ENCODE results near the gene COMMD7. TPM values are rescaled to one million over a fixed set of nuclear protein-coding genes. Genes with fewer than 3 reads are reported as not detected.

The COMMD7 gene
- polyA plus RNA-seq, 1 experiment, result 84.8 TPM

DNA sequence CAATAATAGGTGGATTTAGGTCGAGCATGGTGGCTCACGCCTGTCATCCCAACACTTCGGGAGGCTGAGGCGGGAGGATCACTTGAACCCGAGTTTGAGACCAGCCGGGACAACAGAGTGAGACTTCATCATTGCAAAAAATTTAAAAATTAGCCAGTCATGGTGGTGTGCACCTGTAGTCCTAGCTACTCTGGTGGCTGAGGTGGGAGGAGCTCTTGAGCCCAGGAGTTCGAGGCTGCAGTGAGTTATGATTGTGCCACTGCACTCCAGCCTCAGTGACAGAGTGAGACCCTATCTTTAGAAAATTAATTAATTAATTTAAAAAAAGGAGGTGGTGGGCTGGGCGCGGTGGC is 56.1 kb downstream of the COMMD7 start:
- Histone ChIP-seq H3K4me3 (ENCODE audit: low read depth, low read length) (no peak overlapping the region), H3K9me3 (ENCODE audit: control insufficient read depth, insufficient read depth, low read length) (no peaks in the 10 kb centered on the region), H3K27me3 (ENCODE audit: control insufficient read depth, insufficient read depth, low read length) (no peaks in the 10 kb centered on the region), H3K27ac (ENCODE audit: low read depth, low read length) (no peak overlapping the region)
- TF ChIP-seq, protein P1, sequence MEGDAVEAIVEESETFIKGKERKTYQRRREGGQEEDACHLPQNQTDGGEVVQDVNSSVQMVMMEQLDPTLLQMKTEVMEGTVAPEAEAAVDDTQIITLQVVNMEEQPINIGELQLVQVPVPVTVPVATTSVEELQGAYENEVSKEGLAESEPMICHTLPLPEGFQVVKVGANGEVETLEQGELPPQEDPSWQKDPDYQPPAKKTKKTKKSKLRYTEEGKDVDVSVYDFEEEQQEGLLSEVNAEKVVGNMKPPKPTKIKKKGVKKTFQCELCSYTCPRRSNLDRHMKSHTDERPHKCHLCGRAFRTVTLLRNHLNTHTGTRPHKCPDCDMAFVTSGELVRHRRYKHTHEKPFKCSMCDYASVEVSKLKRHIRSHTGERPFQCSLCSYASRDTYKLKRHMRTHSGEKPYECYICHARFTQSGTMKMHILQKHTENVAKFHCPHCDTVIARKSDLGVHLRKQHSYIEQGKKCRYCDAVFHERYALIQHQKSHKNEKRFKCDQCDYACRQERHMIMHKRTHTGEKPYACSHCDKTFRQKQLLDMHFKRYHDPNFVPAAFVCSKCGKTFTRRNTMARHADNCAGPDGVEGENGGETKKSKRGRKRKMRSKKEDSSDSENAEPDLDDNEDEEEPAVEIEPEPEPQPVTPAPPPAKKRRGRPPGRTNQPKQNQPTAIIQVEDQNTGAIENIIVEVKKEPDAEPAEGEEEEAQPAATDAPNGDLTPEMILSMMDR (IDR thresholded peaks at IDR 0.05; ENCODE audit: low read depth, low read length), result no peak
- CTCF ChIA-PET, result no interaction called here
- DNase-seq (ENCODE audit: low read depth, low spot score), result no peak
- POLR2A ChIA-PET, result no interaction called here

DNA sequence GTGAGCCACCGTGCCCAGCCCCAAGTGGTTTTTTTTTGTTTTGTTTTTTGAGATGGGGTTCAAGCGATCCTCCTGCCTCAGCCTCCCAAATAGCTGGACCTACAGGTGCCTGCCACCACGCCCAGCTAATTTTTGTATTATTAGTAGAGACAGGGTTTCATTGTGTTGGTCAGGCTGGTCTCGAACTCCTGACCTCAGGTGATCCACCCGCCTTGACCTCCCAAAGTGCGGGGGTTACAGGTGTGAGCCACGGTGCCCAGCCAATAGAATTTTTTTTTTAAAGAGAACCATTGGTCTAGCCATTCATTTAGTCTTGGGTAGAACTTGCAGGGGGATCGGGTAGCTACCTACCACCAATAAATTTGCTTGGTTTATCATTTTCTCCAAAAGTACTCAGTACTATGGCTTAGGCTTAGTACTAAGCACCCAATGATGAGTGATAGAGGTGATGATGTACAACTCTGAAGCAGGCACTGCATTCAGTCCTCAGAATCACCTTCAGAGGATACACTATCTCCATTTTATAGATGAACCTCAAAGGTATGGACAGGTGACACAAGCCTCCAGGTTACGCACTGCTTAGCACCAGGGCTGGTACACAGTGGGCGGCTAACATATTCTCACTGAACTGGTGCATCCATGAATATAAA is 56.6 kb downstream of the COMMD7 start:
- Histone ChIP-seq H3K27ac (ENCODE audit: low read depth, low read length) (peak overlapping the region; percentile 3), H3K27me3 (ENCODE audit: control insufficient read depth, insufficient read depth, low read length) (no peaks in the 10 kb centered on the region), H3K4me3 (ENCODE audit: low read depth, low read length) (no peak overlapping the region), H3K9me3 (ENCODE audit: control insufficient read depth, insufficient read depth, low read length) (no peaks in the 10 kb centered on the region)
- POLR2A ChIA-PET, result interaction anchor here (0.7 kb wide), 1 partner anchor 19 kb away, joined by 6 read pairs; no protein-coding TSS in a partner anchor
- CTCF ChIA-PET, result interaction anchor here (0.6 kb wide), 1 partner anchor 92 kb away, joined by 3 read pairs; no protein-coding TSS in a partner anchor
- no peak for DNase-seq (ENCODE audit: low read depth, low spot score)
- TF ChIP-seq, protein P1 (IDR thresholded peaks at IDR 0.05; ENCODE audit: low read depth, low read length), result no peak

DNA sequence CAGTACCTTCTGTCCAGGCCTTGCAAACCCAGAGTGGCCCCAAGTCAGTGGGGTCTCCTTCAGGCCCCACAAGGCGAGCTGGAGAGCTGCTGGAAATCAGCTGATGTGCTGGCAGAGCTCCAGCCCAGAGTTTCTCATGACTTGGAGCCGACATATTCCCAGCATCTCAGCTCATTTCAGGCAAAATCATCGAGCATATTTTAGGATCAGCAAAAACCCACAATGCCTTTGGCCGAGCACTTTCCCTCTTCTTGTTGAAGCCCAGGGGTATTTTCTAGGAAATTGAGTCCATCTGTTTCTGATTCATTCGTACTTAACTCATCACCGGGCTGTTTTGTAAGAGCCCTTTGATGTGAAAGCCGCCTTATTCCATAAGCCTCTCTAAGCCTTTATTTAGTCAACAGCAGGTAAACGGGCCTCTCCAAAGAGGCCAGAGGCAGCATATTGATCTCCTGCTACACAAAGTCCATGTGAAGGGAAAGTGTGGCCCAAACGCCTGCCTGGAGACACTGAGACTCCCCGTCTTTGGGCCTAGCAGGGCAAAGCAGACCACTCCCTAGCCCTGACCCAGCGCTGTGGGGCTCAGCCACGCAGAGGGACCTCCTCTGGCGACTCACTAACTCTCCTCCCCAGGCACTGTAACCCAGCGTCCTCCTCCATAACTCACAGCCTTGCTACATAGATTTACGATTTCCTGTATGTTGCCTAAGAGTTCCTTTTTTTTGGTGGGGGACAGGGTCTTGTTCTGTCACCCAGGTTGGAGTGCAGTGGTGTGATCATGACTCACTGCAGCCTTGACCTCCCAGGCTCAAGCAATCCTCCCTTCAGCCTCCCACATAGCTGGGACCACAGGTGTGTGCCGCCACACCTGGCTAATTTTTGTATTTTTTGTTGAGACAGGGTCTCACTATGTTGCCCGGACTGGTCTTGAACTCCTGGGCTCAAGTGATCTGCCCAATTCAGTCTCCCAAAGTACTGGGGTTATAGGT is 57.4 kb downstream of the COMMD7 start:
- Histone ChIP-seq H3K27ac (ENCODE audit: low read depth, low read length) (peak overlapping the region; percentile 87), H3K4me3 (ENCODE audit: low read depth, low read length) (no peak overlapping the region), H3K9me3 (ENCODE audit: control insufficient read depth, insufficient read depth, low read length) (no peaks in the 10 kb centered on the region), H3K27me3 (ENCODE audit: control insufficient read depth, insufficient read depth, low read length) (no peaks in the 10 kb centered on the region)
- peak; percentile 81 for DNase-seq (ENCODE audit: low read depth, low spot score)
- ChIA-PET POLR2A (interaction anchor here (0.7 to 0.9 kb wide), 2 partner anchors 18 to 52 kb away, joined by 3 to 6 read pairs; no protein-coding TSS in a partner anchor), CTCF (interaction anchor here (0.6 to 1.2 kb wide), 3 partner anchors 12 to 93 kb away, joined by 3 to 4 read pairs (median 3); partner anchors contain the start of gene C20orf203)
- TF ChIP-seq, protein P1 (IDR thresholded peaks at IDR 0.05; ENCODE audit: low read depth, low read length), result no peak

DNA sequence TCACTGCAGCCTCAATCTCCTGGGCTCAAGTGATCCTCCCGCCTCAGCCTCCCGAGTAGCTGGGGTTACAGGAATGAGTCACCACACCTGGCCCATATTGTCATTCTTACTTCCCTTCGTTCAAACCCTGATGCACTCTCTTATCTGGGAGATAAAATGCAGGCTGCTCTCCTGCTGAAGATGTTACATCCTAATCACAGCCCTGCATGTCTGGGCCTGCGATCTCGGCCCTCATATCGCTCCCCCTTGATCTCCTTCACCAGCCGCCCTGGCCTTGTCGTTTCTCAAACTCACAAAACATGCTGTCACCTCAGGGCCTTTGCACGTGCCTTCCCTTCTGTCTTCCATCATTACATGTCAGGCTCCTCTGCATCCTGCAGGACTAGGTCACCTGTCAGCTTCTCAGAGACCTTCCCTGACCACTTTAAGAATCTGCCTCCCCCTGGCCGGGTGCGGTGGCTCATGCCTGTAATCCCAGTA is 60.7 kb downstream of the COMMD7 start:
- Histone ChIP-seq H3K9me3 (ENCODE audit: control insufficient read depth, insufficient read depth, low read length) (no peaks in the 10 kb centered on the region), H3K4me3 (ENCODE audit: low read depth, low read length) (no peak overlapping the region), H3K27ac (ENCODE audit: low read depth, low read length) (no peak overlapping the region), H3K27me3 (ENCODE audit: control insufficient read depth, insufficient read depth, low read length) (no peaks in the 10 kb centered on the region)
- TF ChIP-seq, protein P1 (IDR thresholded peaks at IDR 0.05; ENCODE audit: low read depth, low read length), result no peak
- no peak for DNase-seq (ENCODE audit: low read depth, low spot score)
- ChIA-PET POLR2A (interaction anchor here (0.6 kb wide), 1 partner anchor 9 kb away, joined by 5 read pairs; no protein-coding TSS in a partner anchor), CTCF (interaction anchor here (1.5 kb wide), 1 partner anchor 96 kb away, joined by 6 read pairs; no protein-coding TSS in a partner anchor)
